IMR-90 (cell line): Measurements from ENCODE around the gene SGO2. TPM values are rescaled to one million over a fixed set of nuclear protein-coding genes. Genes with fewer than 3 reads are reported as not detected.

ENCODE experiments used
- ATAC-seq: fragments of 200-7000 bp; cut with Tn5 transposase; 2 replicates; pipeline ENCODE4 v1.9.1; 2020; ENCODE audit warnings: low read depth, mild to moderate bottlenecking, moderate library complexity
- BruUV-seq: library from RNA; stranded (reverse); fragments of 400-500 nt; replicated peaks from 2 replicates; lab custom pipeline; 2021; lab: Mats Ljungman, UMichigan
- CTCF ChIA-PET: fragments of 300-600 bp; formaldehyde crosslinking; extraction: SDS; loops from one replicate; lab custom pipeline; 2021; ENCODE audit warnings: antibody characterized with exemption; lab: Yijun Ruan, JAX
- POLR2A ChIA-PET: fragments of 300-600 bp; sonication (Branson Sonifier 250); formaldehyde crosslinking; loops from one replicate; lab custom pipeline; 2022; ENCODE audit warnings: antibody characterized with exemption; ENCODE audit not compliant: unreplicated experiment; lab: Charles Lee
- DNase-seq: peaks from one replicate; pipeline ENCODE4 v3.0.0; 2013
- H2AFZ ChIP-seq: replicated peaks from 2 replicates; pipeline ENCODE3; 2013; ENCODE audit warnings: low read length, mild to moderate bottlenecking; ENCODE audit not compliant: poor library complexity
- H2AK5ac ChIP-seq: 2 replicates; pipeline ENCODE4 v1.6.1; 2013; ENCODE audit warnings: low read depth, low read length, inconsistent platforms
- H2AK9ac ChIP-seq: replicated peaks from 2 replicates; pipeline ENCODE3; 2013; ENCODE audit warnings: mild to moderate bottlenecking, low read depth, low read length, moderate library complexity; ENCODE audit not compliant: poor library complexity
- H2BK120ac ChIP-seq: 2 replicates; pipeline ENCODE4 v1.6.1; 2013; ENCODE audit warnings: low read depth, low read length, inconsistent platforms
- H2BK15ac ChIP-seq: 3 replicates; pipeline ENCODE4 v1.6.1; 2013; ENCODE audit warnings: low read depth, low read length, inconsistent platforms
- H2BK20ac ChIP-seq: 2 replicates; pipeline ENCODE4 v1.6.1; 2013; ENCODE audit warnings: low read depth, mild to moderate bottlenecking, inconsistent platforms, low read length, moderate library complexity
- H2BK5ac ChIP-seq: 2 replicates; pipeline ENCODE4 v1.6.1; 2013; ENCODE audit warnings: mild to moderate bottlenecking, low read depth, low read length, inconsistent platforms; ENCODE audit not compliant: poor library complexity, severe bottlenecking
- H3K14ac ChIP-seq: replicated peaks from 2 replicates; pipeline ENCODE4 v1.6.1; 2013; ENCODE audit warnings: low read depth, low read length, inconsistent platforms
- H3K18ac ChIP-seq: 2 replicates; pipeline ENCODE4 v1.6.1; 2013; ENCODE audit warnings: low read depth, low read length, control low read depth
- H3K23ac ChIP-seq: 2 replicates; pipeline ENCODE4 v1.6.1; 2013; ENCODE audit warnings: low read depth, low read length, inconsistent platforms
- H3K27ac ChIP-seq: 2 replicates; pipeline ENCODE4 v1.5.1; 2013; ENCODE audit warnings: mild to moderate bottlenecking, control low read depth, low read length; ENCODE audit not compliant: insufficient read depth
- H3K27me3 ChIP-seq: 2 replicates; pipeline ENCODE4 v1.6.1; 2013; ENCODE audit warnings: low read length; ENCODE audit not compliant: control insufficient read depth, insufficient read depth
- H3K36me3 ChIP-seq: 2 replicates; pipeline ENCODE4 v1.6.1; 2013; ENCODE audit warnings: low read length, mixed read lengths; ENCODE audit not compliant: control insufficient read depth, insufficient read depth
- H3K4ac ChIP-seq: 2 replicates; pipeline ENCODE4 v1.6.1; 2013; ENCODE audit warnings: low read depth, low read length, inconsistent platforms
- H3K4me1 ChIP-seq: 2 replicates; pipeline ENCODE4 v1.6.1; 2013; ENCODE audit warnings: low read length, mixed read lengths; ENCODE audit not compliant: control insufficient read depth, insufficient read depth
- H3K4me2 ChIP-seq: 2 replicates; pipeline ENCODE4 v1.6.1; 2013; ENCODE audit warnings: low read depth, mild to moderate bottlenecking, control low read depth, low read length, moderate library complexity
- H3K4me3 ChIP-seq: 2 replicates; pipeline ENCODE4 v1.5.1; 2013; ENCODE audit warnings: low read depth, mild to moderate bottlenecking, control low read depth, low read length, moderate library complexity; ENCODE audit not compliant: insufficient read depth
- H3K56ac ChIP-seq: 2 replicates; pipeline ENCODE4 v1.6.1; 2013; ENCODE audit warnings: low read length, inconsistent platforms; ENCODE audit not compliant: insufficient read depth; ENCODE audit errors: extremely low read depth
- H3K79me1 ChIP-seq, 2 experiments: 2 replicates each; pipeline ENCODE4 v1.6.1; 2013; ENCODE audit warnings: low read length in 2 of 2, inconsistent platforms in 1 of 2, low read depth in 1 of 2
- H3K9ac ChIP-seq: 2 replicates; pipeline ENCODE4 v1.6.1; 2013; ENCODE audit warnings: low read depth, low read length, control low read depth
- H3K9me1 ChIP-seq: 2 replicates; pipeline ENCODE4 v1.6.1; 2013; ENCODE audit warnings: low read length, inconsistent platforms; ENCODE audit not compliant: insufficient read depth
- H3K9me3 ChIP-seq: 2 replicates; pipeline ENCODE4 v1.6.1; 2013; ENCODE audit warnings: low read length; ENCODE audit not compliant: control insufficient read depth, insufficient read depth
- H4K20me1 ChIP-seq: 2 replicates; pipeline ENCODE4 v1.6.1; 2013; ENCODE audit warnings: low read length, inconsistent platforms; ENCODE audit not compliant: insufficient read depth
- H4K5ac ChIP-seq: 2 replicates; pipeline ENCODE4 v1.6.1; 2013; ENCODE audit warnings: mild to moderate bottlenecking, low read depth, low read length, control low read depth
- H4K8ac ChIP-seq, 2 experiments: 2 replicates each; pipeline ENCODE4 v1.6.1; 2013; ENCODE audit warnings: low read depth in 2 of 2, low read length in 2 of 2, control low read depth in 1 of 2, inconsistent platforms in 1 of 2
- H4K91ac ChIP-seq: 2 replicates; pipeline ENCODE4 v1.6.1; 2013; ENCODE audit warnings: low read depth, low read length, inconsistent platforms; ENCODE audit not compliant: insufficient read depth
- CTCF ChIP-seq: conservative IDR thresholded peaks from 2 replicates; pipeline ENCODE4 v1.5.1; 2012; ENCODE audit warnings: mild to moderate bottlenecking, low read depth, low read length, improper control_type of control experiment
- FOS ChIP-seq: fragments of 150-350 bp; IDR thresholded peaks from 2 replicates; pipeline ENCODE4 v1.6.1; 2016; ENCODE audit warnings: low read depth, low read length
- MAFK ChIP-seq: IDR thresholded peaks from 2 replicates; pipeline ENCODE4 v1.6.1; 2012; ENCODE audit warnings: low read depth, low read length, improper control_type of control experiment
- POLR2A ChIP-seq: IDR thresholded peaks from 2 replicates; pipeline ENCODE4 v1.6.1; 2012; ENCODE audit warnings: mild to moderate bottlenecking, low read depth, low read length
- RAD21 ChIP-seq: IDR thresholded peaks from 2 replicates; pipeline ENCODE4 v1.6.1; 2012; ENCODE audit warnings: low read length, improper control_type of control experiment
- SMC3 ChIP-seq: fragments of 150-350 bp; IDR thresholded peaks from 2 replicates; pipeline ENCODE4 v1.6.1; 2016; ENCODE audit warnings: low read depth, mild to moderate bottlenecking, antibody characterized with exemption, low read length, moderate library complexity
- USF2 ChIP-seq: fragments of 150-350 bp; IDR thresholded peaks from 2 replicates; pipeline ENCODE4 v1.6.1; 2017; ENCODE audit warnings: mild to moderate bottlenecking, antibody characterized with exemption, low read length, low read depth
- WGBS, 2 experiments: methylation state at CpG; one replicate each; pipeline versions ENCODE4 v1.1.5 to v1.1.7; 2013; ENCODE audit warnings: missing lambda C conversion rate in 2 of 2; ENCODE audit not compliant: insufficient read length in 1 of 2; ENCODE audit errors: extremely low coverage in 2 of 2; 5-methylcytosine and 5-hydroxymethylcytosine counted together
- dilution Hi-C: fragments of 300-500 bp; cut with HindIII; formaldehyde crosslinking; loops from one replicate; pipeline ENCODE4 v1.14.3; 2018; ENCODE audit warnings: low sequenced_read_pairs; ENCODE audit not compliant: unreplicated experiment
- in situ Hi-C: fragments of 300-500 bp; cut with MboI; formaldehyde crosslinking; loops from 3 replicates; pipeline ENCODE4 v1.14.3; 2019; ENCODE audit warnings: low sequenced_read_pairs, inconsistent platforms, mixed read lengths
- intact Hi-C: fragments of 100-400 bp; cut with micrococcal nuclease; formaldehyde crosslinking; loops from 2 replicates; pipeline ENCODE4 v1.10.0; 2022
- polyA plus RNA-seq, 3 experiments: library from polyadenylated mRNA; depleted of rRNA; stranded (reverse); fragments of >200 nt; gene quantifications; 2 replicates each; pipeline ENCODE4 v1.2.3, GENCODE V29; 2012; ENCODE audit warnings: low replicate concordance in 1 of 3
- total RNA-seq: library from RNA; depleted of rRNA; stranded (reverse); fragments of >200 nt; gene quantifications from 2 replicates; pipeline ENCODE4 v1.2.3, GENCODE V29; 2012

The SGO2 gene
- total and polyA plus RNA-seq, 2 of the 4 experiments (the other 2 are of a cell fraction), result 5.4 to 6.3 TPM

- H3K4ac ChIP-seq, result no peak overlapping the region
- H2BK5ac ChIP-seq, result no peak overlapping the region
- no peaks in the 10 kb centered on the region for H3K36me3 ChIP-seq
- no peaks in the 10 kb centered on the region for H4K20me1 ChIP-seq
- no peak overlapping the region for H3K4me3 ChIP-seq
- no TSS peak for BruUV-seq
- H2AFZ ChIP-seq, result no peak overlapping the region
- no peak overlapping the region for H2BK120ac ChIP-seq
- H3K27me3 ChIP-seq, result peaks cover 2% of the 10 kb centered on the region; the same call in 1 of the 2 replicates
- dilution Hi-C loops (no loop called here), in situ Hi-C loops (no loop called here), intact Hi-C loops (no loop called here)
- POLR2A ChIA-PET, result interaction anchor here (0.7 kb wide), 1 partner anchor 70 kb away, joined by 3 read pairs; no protein-coding TSS in a partner anchor
- no peak overlapping the region for H4K5ac ChIP-seq
- H3K9ac ChIP-seq, result no peak overlapping the region
- peaks cover 3% of the 10 kb centered on the region; the same call in 1 of the 2 replicates for H3K9me3 ChIP-seq
- H4K8ac ChIP-seq, result no peak overlapping the region
- WGBS, 2 experiments, result no CpG with 5 or more reads among the region's 1 CpG
- no peak overlapping the region for H3K27ac ChIP-seq
- no peak overlapping the region for H3K14ac ChIP-seq
- H3K18ac ChIP-seq, result no peak overlapping the region
- no peak overlapping the region for H2BK20ac ChIP-seq
- H3K79me1 ChIP-seq, result no peaks in the 10 kb centered on the region
- no peak overlapping the region for H4K91ac ChIP-seq
- no peak overlapping the region for H3K23ac ChIP-seq
- H3K4me2 ChIP-seq, result no peak overlapping the region
- no peak overlapping the region for H2AK9ac ChIP-seq
- peak; percentile 62 for DNase-seq
- H2BK15ac ChIP-seq, result no peak overlapping the region
- CTCF ChIA-PET, result no interaction called here
- TF ChIP-seq SMC3, result no peak
- no peak for TF ChIP-seq RAD21
- no peak for TF ChIP-seq CTCF
- TF ChIP-seq POLR2A, result no peak
- no peak for TF ChIP-seq MAFK
- TF ChIP-seq USF2, result no peak
- no peak for TF ChIP-seq FOS
- H3K56ac ChIP-seq, result no peak overlapping the region
- no peaks in the 10 kb centered on the region for H3K4me1 ChIP-seq
- 0 out of 2 replicates have a peak, but pooled peaks cover 3% of the 10 kb centered on the region for H3K9me1 ChIP-seq
- peak; percentile 64 for ATAC-seq
- no peak overlapping the region for H2AK5ac ChIP-seq
Measured at GRCh38 chr2:200592406-200593075, 66.5 kb downstream of the SGO2 start.
